ENCODE data around the gene GJD3. TPM values are rescaled to one million over a fixed set of nuclear protein-coding genes. Genes with fewer than 3 reads are reported as not detected.

The GJD3 gene
- total RNA-seq, 4 donors from 2014 or later: 2.5 TPM; not detected in 3

- no peaks in the 10 kb centered on the region for H3K27me3 ChIP-seq
- WGBS, 2 donors (ENCODE audit: low coverage in 1 of 2): 0% methylated on average over 1 of the region's 3 CpGs; no CpG with 5 or more reads in 1 of the 2 donors
- H3K4me1 ChIP-seq: peaks cover 24 to 100% (median 99%) of the 10 kb centered on the region in 3 donors
- no peak overlapping the region for H3K4me3 ChIP-seq
- H3K9me3 ChIP-seq: no peaks in the 10 kb centered on the region
- H3K27ac ChIP-seq: peak overlapping the region; percentile 4 to 97 (median 86)
- H3K36me3 ChIP-seq: peaks cover 0 to 6% of the 10 kb centered on the region in 2 donors
- TF ChIP-seq POLR2AphosphoS5 (IDR thresholded peaks at IDR 0.05) (no peak), CTCF (IDR thresholded peaks at IDR 0.05) (no peak), EP300 (IDR thresholded peaks at IDR 0.05) (no peak), POLR2A (IDR thresholded peaks at IDR 0.05) (no peak)
- ATAC-seq: no peak
Measured at GRCh38 chr17:40327735-40328385, 36.7 kb downstream of the GJD3 start.

GRCh38 chr17:40327244-40327729 is 37.2 kb downstream of the GJD3 start:
- H3K27ac ChIP-seq: peak overlapping the region in 3 of 4 donors; percentile 81 to 97 (median 91)
- TF ChIP-seq CTCF (IDR thresholded peaks at IDR 0.05) (no peak), POLR2AphosphoS5 (IDR thresholded peaks at IDR 0.05) (no peak), EP300 (IDR thresholded peaks at IDR 0.05) (no peak), POLR2A (IDR thresholded peaks at IDR 0.05) (no peak)
- no peak for ATAC-seq
- H3K36me3 ChIP-seq: peaks cover 0 to 6% of the 10 kb centered on the region in 2 donors
- WGBS, 2 donors (ENCODE audit: low coverage in 1 of 2): 90% methylated on average over 2 of the region's 4 CpGs; no CpG with 5 or more reads in 1 of the 2 donors
- peaks cover 18 to 100% (median 99%) of the 10 kb centered on the region in 3 donors for H3K4me1 ChIP-seq
- H3K4me3 ChIP-seq: no peak overlapping the region
- no peaks in the 10 kb centered on the region for H3K27me3 ChIP-seq
- H3K9me3 ChIP-seq: no peaks in the 10 kb centered on the region

- Histone ChIP-seq H3K4me1 (peaks cover 17 to 100% (median 99%) of the 10 kb centered on the region in 3 donors), H3K4me3 (no peak overlapping the region), H3K27ac (peak overlapping the region in 3 of 4 donors; percentile 81 to 97 (median 91)), H3K9me3 (no peaks in the 10 kb centered on the region), H3K36me3 (peaks cover 0 to 6% of the 10 kb centered on the region in 2 donors), H3K27me3 (no peaks in the 10 kb centered on the region)
- TF ChIP-seq POLR2AphosphoS5 (IDR thresholded peaks at IDR 0.05) (no peak), EP300 (IDR thresholded peaks at IDR 0.05) (no peak), CTCF (IDR thresholded peaks at IDR 0.05) (no peak), POLR2A (IDR thresholded peaks at IDR 0.05) (no peak)
- no CpG with 5 or more reads among the region's 1 CpG for WGBS, 2 donors (ENCODE audit: low coverage in 1 of 2)
- no peak for ATAC-seq
Measured at GRCh38 chr17:40326832-40327199, 37.7 kb downstream of the GJD3 start.

- no peak overlapping the region for H3K4me3 ChIP-seq
Measured at GRCh38 chr17:40326014-40326831, 38.3 kb downstream of the GJD3 start.

More at GRCh38 chr17:40326014-40326831, 38.3 kb downstream of the GJD3 start:
- TF ChIP-seq EP300 (IDR thresholded peaks at IDR 0.05) (no peak), POLR2A (IDR thresholded peaks at IDR 0.05) (no peak), CTCF (IDR thresholded peaks at IDR 0.05) (no peak), POLR2AphosphoS5 (IDR thresholded peaks at IDR 0.05) (no peak)
- H3K36me3 ChIP-seq: peaks cover 0 to 4% of the 10 kb centered on the region in 2 donors
- peak overlapping the region in 3 of 4 donors; percentile 81 to 97 (median 91) for H3K27ac ChIP-seq
- 28 to 50% methylated on average over 3 to 8 of the region's 17 CpGs for WGBS, 2 donors (ENCODE audit: low coverage in 1 of 2)
- H3K4me1 ChIP-seq: peaks cover 20 to 100% (median 99%) of the 10 kb centered on the region in 3 donors
- ATAC-seq: no peak
- H3K27me3 ChIP-seq: no peaks in the 10 kb centered on the region
- H3K9me3 ChIP-seq: no peaks in the 10 kb centered on the region

All from gastroesophageal sphincter (tissue), 4 donors.